Right atrium auricular region (tissue), 2 donors: ENCODE results near the gene BBLN. TPM values are rescaled to one million over a fixed set of nuclear protein-coding genes. Genes with fewer than 3 reads are reported as not detected.

Experiments
- DNase-seq: peaks from one replicate; pipeline ENCODE4 v3.0.0-alpha.2; 2019; ENCODE audit warnings: low spot score
- H3K27ac ChIP-seq, 2 donors: fragments of 200-600 bp; sonication (generic); 1 replicate in 1 of 2; 2 replicates in 1 of 2; pipeline ENCODE4 v1.5.1; 2016 to 2019
- H3K27me3 ChIP-seq, 2 donors: fragments of 200-600 bp; sonication (generic); one replicate each; pipeline versions ENCODE4 v1.5.1 to v1.6.0; 2017 to 2019
- H3K36me3 ChIP-seq: fragments of 200-600 bp; sonication (generic); one replicate; pipeline ENCODE4 v1.5.1; 2016
- H3K4me1 ChIP-seq, 2 donors: fragments of 200-600 bp; sonication (generic); one replicate each; pipeline versions ENCODE4 v1.5.1 to v1.6.0; 2017 to 2019
- H3K4me3 ChIP-seq, 2 donors: fragments of 200-600 bp; sonication (generic); 1 replicate in 1 of 2; 2 replicates in 1 of 2; pipeline ENCODE4 v1.5.1; 2017 to 2019; ENCODE audit warnings: mild to moderate bottlenecking in 1 of 2, moderate library complexity in 1 of 2
- H3K9me3 ChIP-seq, 2 donors: fragments of 200-600 bp; sonication (generic); one replicate each; pipeline ENCODE4 v1.5.1; 2019
- CTCF ChIP-seq, 2 donors: fragments of 200-600 bp; sonication (generic); IDR thresholded peaks; one replicate each; pipeline ENCODE4 v1.5.1; 2019; ENCODE audit warnings: antibody characterized with exemption in 2 of 2
- total RNA-seq, 2 donors: library from RNA; depleted of rRNA; stranded (reverse); fragments of >200 nt; gene quantifications; one replicate each; pipeline ENCODE4 v1.1.0, GENCODE V29; 2016

BBLN gene
- total RNA-seq, 2 donors from 2014 or later: 219 to 362 TPM

- H3K4me3 ChIP-seq: no peak within 1 kb of the TSS
These were observed 10.9 kb upstream of the BBLN start, which contains the start of gene LCN2 for GRCh38 chr9:128149001-128149701. Gene LCN2, plus strand, starts transcription at chr9:128149453. Its CDS starts 73 bp downstream, at chr9:128149526.

GRCh38 chr9:128149951-128150593, 10.0 kb upstream of the BBLN start:
- no peak for DNase-seq

More at GRCh38 chr9:128149001-128149701, 10.9 kb upstream of the BBLN start, which contains the start of gene LCN2:
- Histone ChIP-seq H3K27ac (no peak within 1 kb of the TSS), H3K4me1 (peaks cover 0 to 8% of the 10 kb centered on the region in 2 donors), H3K27me3 (no peaks in the 10 kb centered on the region), H3K9me3 (no peaks in the 10 kb centered on the region), H3K36me3 (no peaks in the 10 kb centered on the region)
- TF ChIP-seq CTCF (IDR thresholded peaks at IDR 0.05): no peak
- no peak for DNase-seq

GRCh38 chr9:128150594-128151308, 9.3 kb upstream of the BBLN start:
- Histone ChIP-seq H3K4me3 (no peak overlapping the region), H3K36me3 (no peaks in the 10 kb centered on the region), H3K27me3 (no peaks in the 10 kb centered on the region), H3K27ac (no peak overlapping the region), H3K4me1 (peaks cover 0 to 8% of the 10 kb centered on the region in 2 donors), H3K9me3 (no peaks in the 10 kb centered on the region)
- no peak for TF ChIP-seq CTCF (IDR thresholded peaks at IDR 0.05)
- DNase-seq: no peak

More at GRCh38 chr9:128149951-128150593, 10.0 kb upstream of the BBLN start:
- Histone ChIP-seq H3K4me3 (no peak overlapping the region), H3K36me3 (no peaks in the 10 kb centered on the region), H3K27me3 (no peaks in the 10 kb centered on the region), H3K9me3 (no peaks in the 10 kb centered on the region), H3K27ac (no peak overlapping the region), H3K4me1 (peaks cover 0 to 8% of the 10 kb centered on the region in 2 donors)
- no peak for TF ChIP-seq CTCF (IDR thresholded peaks at IDR 0.05)

GRCh38 chr9:128151309-128152132, 8.5 kb upstream of the BBLN start:
- H3K27me3 ChIP-seq: no peaks in the 10 kb centered on the region
- H3K36me3 ChIP-seq: no peaks in the 10 kb centered on the region
- TF ChIP-seq CTCF (IDR thresholded peaks at IDR 0.05): no peak
- no peak overlapping the region for H3K27ac ChIP-seq
- no peak overlapping the region for H3K4me3 ChIP-seq
- peaks cover 0 to 8% of the 10 kb centered on the region in 2 donors for H3K4me1 ChIP-seq
- no peak for DNase-seq
- H3K9me3 ChIP-seq: no peaks in the 10 kb centered on the region
